ENCODE data around the gene TBR1.

Gene TBR1

GRCh38 chr2:161415987-161416707 is at the start of gene TBR1:
TBR1 (plus strand) TSS chr2:161416297; CDS start chr2:161416411, 114 bp downstream.
- H3K4me3 ChIP-seq (ENCODE audit: low read depth, low read length): peak within 1 kb of the TSS; percentile 75
- H3K27me3 ChIP-seq (ENCODE audit: insufficient read depth, low read length): peaks cover 63% of the 10 kb centered on the region
- no peak within 1 kb of the TSS for H3K27ac ChIP-seq (ENCODE audit: low read depth, low read length)
- H3K36me3 ChIP-seq (ENCODE audit: insufficient read depth, low read length): peaks cover 12% of the 10 kb centered on the region
- no peaks in the 10 kb centered on the region for H3K79me2 ChIP-seq (ENCODE audit: control insufficient read depth, insufficient read depth, low read length, unreplicated experiment)
- H2AFZ ChIP-seq (ENCODE audit: low read length, unreplicated experiment): no peak within 1 kb of the TSS
- H3K4me1 ChIP-seq (ENCODE audit: control insufficient read depth, insufficient read depth, low read length, unreplicated experiment): peaks cover 25% of the 10 kb centered on the region

GRCh38 chr2:161367675-161368074 is 48.4 kb upstream of the TBR1 start:
- no peaks in the 10 kb centered on the region for H3K27me3 ChIP-seq (ENCODE audit: insufficient read depth, low read length)
- H3K4me1 ChIP-seq (ENCODE audit: control insufficient read depth, insufficient read depth, low read length, unreplicated experiment): no peaks in the 10 kb centered on the region
- H3K4me3 ChIP-seq (ENCODE audit: low read depth, low read length): no peak overlapping the region
- H3K79me2 ChIP-seq (ENCODE audit: control insufficient read depth, insufficient read depth, low read length, unreplicated experiment): peaks cover 30% of the 10 kb centered on the region
- no peak overlapping the region for H2AFZ ChIP-seq (ENCODE audit: low read length, unreplicated experiment)
- H3K36me3 ChIP-seq (ENCODE audit: insufficient read depth, low read length): peaks cover 23% of the 10 kb centered on the region
- H3K27ac ChIP-seq (ENCODE audit: low read depth, low read length): no peak overlapping the region

GRCh38 chr2:161369311-161369710 is 46.8 kb upstream of the TBR1 start:
- Histone ChIP-seq H3K4me3 (ENCODE audit: low read depth, low read length) (no peak overlapping the region), H2AFZ (ENCODE audit: low read length, unreplicated experiment) (no peak overlapping the region), H3K36me3 (ENCODE audit: insufficient read depth, low read length) (peaks cover 18% of the 10 kb centered on the region), H3K79me2 (ENCODE audit: control insufficient read depth, insufficient read depth, low read length, unreplicated experiment) (peaks cover 14% of the 10 kb centered on the region), H3K4me1 (ENCODE audit: control insufficient read depth, insufficient read depth, low read length, unreplicated experiment) (no peaks in the 10 kb centered on the region), H3K27ac (ENCODE audit: low read depth, low read length) (no peak overlapping the region), H3K27me3 (ENCODE audit: insufficient read depth, low read length) (no peaks in the 10 kb centered on the region)

GRCh38 chr2:161370981-161371380 is 45.1 kb upstream of the TBR1 start:
- Histone ChIP-seq H3K4me1 (ENCODE audit: control insufficient read depth, insufficient read depth, low read length, unreplicated experiment) (no peaks in the 10 kb centered on the region), H3K36me3 (ENCODE audit: insufficient read depth, low read length) (peaks cover 18% of the 10 kb centered on the region), H3K79me2 (ENCODE audit: control insufficient read depth, insufficient read depth, low read length, unreplicated experiment) (peaks cover 5% of the 10 kb centered on the region)

GRCh38 chr2:161371869-161372268 is 44.2 kb upstream of the TBR1 start:
- H3K4me3 ChIP-seq (ENCODE audit: low read depth, low read length): no peak overlapping the region
- H3K36me3 ChIP-seq (ENCODE audit: insufficient read depth, low read length): peaks cover 18% of the 10 kb centered on the region
- no peaks in the 10 kb centered on the region for H3K4me1 ChIP-seq (ENCODE audit: control insufficient read depth, insufficient read depth, low read length, unreplicated experiment)
- no peak overlapping the region for H2AFZ ChIP-seq (ENCODE audit: low read length, unreplicated experiment)
- no peaks in the 10 kb centered on the region for H3K27me3 ChIP-seq (ENCODE audit: insufficient read depth, low read length)
- no peak overlapping the region for H3K27ac ChIP-seq (ENCODE audit: low read depth, low read length)
- no peaks in the 10 kb centered on the region for H3K79me2 ChIP-seq (ENCODE audit: control insufficient read depth, insufficient read depth, low read length, unreplicated experiment)

More at GRCh38 chr2:161370981-161371380, 45.1 kb upstream of the TBR1 start:
- Histone ChIP-seq H3K27me3 (ENCODE audit: insufficient read depth, low read length) (no peaks in the 10 kb centered on the region), H3K27ac (ENCODE audit: low read depth, low read length) (no peak overlapping the region), H3K4me3 (ENCODE audit: low read depth, low read length) (no peak overlapping the region), H2AFZ (ENCODE audit: low read length, unreplicated experiment) (no peak overlapping the region)

GRCh38 chr2:161373942-161374341 is 42.2 kb upstream of the TBR1 start:
- peaks cover 9% of the 10 kb centered on the region for H3K36me3 ChIP-seq (ENCODE audit: insufficient read depth, low read length)
- H3K79me2 ChIP-seq (ENCODE audit: control insufficient read depth, insufficient read depth, low read length, unreplicated experiment): no peaks in the 10 kb centered on the region
- H2AFZ ChIP-seq (ENCODE audit: low read length, unreplicated experiment): no peak overlapping the region
- no peak overlapping the region for H3K4me3 ChIP-seq (ENCODE audit: low read depth, low read length)
- H3K27ac ChIP-seq (ENCODE audit: low read depth, low read length): no peak overlapping the region
- H3K27me3 ChIP-seq (ENCODE audit: insufficient read depth, low read length): no peaks in the 10 kb centered on the region
- H3K4me1 ChIP-seq (ENCODE audit: control insufficient read depth, insufficient read depth, low read length, unreplicated experiment): no peaks in the 10 kb centered on the region

GRCh38 chr2:161374446-161374845 is 41.7 kb upstream of the TBR1 start:
- Histone ChIP-seq H3K4me3 (ENCODE audit: low read depth, low read length) (no peak overlapping the region), H3K79me2 (ENCODE audit: control insufficient read depth, insufficient read depth, low read length, unreplicated experiment) (no peaks in the 10 kb centered on the region), H3K27ac (ENCODE audit: low read depth, low read length) (no peak overlapping the region), H3K4me1 (ENCODE audit: control insufficient read depth, insufficient read depth, low read length, unreplicated experiment) (no peaks in the 10 kb centered on the region), H2AFZ (ENCODE audit: low read length, unreplicated experiment) (no peak overlapping the region), H3K36me3 (ENCODE audit: insufficient read depth, low read length) (peaks cover 8% of the 10 kb centered on the region), H3K27me3 (ENCODE audit: insufficient read depth, low read length) (no peaks in the 10 kb centered on the region)

GRCh38 chr2:161379740-161380139 is 36.4 kb upstream of the TBR1 start:
- Histone ChIP-seq H3K79me2 (ENCODE audit: control insufficient read depth, insufficient read depth, low read length, unreplicated experiment) (no peaks in the 10 kb centered on the region), H3K4me3 (ENCODE audit: low read depth, low read length) (no peak overlapping the region), H2AFZ (ENCODE audit: low read length, unreplicated experiment) (no peak overlapping the region), H3K4me1 (ENCODE audit: control insufficient read depth, insufficient read depth, low read length, unreplicated experiment) (no peaks in the 10 kb centered on the region), H3K27me3 (ENCODE audit: insufficient read depth, low read length) (no peaks in the 10 kb centered on the region), H3K36me3 (ENCODE audit: insufficient read depth, low read length) (peaks cover 3% of the 10 kb centered on the region), H3K27ac (ENCODE audit: low read depth, low read length) (no peak overlapping the region)

- Histone ChIP-seq H3K4me1 (ENCODE audit: control insufficient read depth, insufficient read depth, low read length, unreplicated experiment) (no peaks in the 10 kb centered on the region), H2AFZ (ENCODE audit: low read length, unreplicated experiment) (no peak overlapping the region), H3K4me3 (ENCODE audit: low read depth, low read length) (no peak overlapping the region), H3K36me3 (ENCODE audit: insufficient read depth, low read length) (peaks cover 6% of the 10 kb centered on the region), H3K27ac (ENCODE audit: low read depth, low read length) (no peak overlapping the region), H3K27me3 (ENCODE audit: insufficient read depth, low read length) (no peaks in the 10 kb centered on the region), H3K79me2 (ENCODE audit: control insufficient read depth, insufficient read depth, low read length, unreplicated experiment) (no peaks in the 10 kb centered on the region)
Measured at GRCh38 chr2:161381546-161381945, 34.6 kb upstream of the TBR1 start.

- H3K4me1 ChIP-seq (ENCODE audit: control insufficient read depth, insufficient read depth, low read length, unreplicated experiment): no peaks in the 10 kb centered on the region
- no peak overlapping the region for H2AFZ ChIP-seq (ENCODE audit: low read length, unreplicated experiment)
- no peak overlapping the region for H3K27ac ChIP-seq (ENCODE audit: low read depth, low read length)
- no peaks in the 10 kb centered on the region for H3K27me3 ChIP-seq (ENCODE audit: insufficient read depth, low read length)
- no peaks in the 10 kb centered on the region for H3K79me2 ChIP-seq (ENCODE audit: control insufficient read depth, insufficient read depth, low read length, unreplicated experiment)
- no peak overlapping the region for H3K4me3 ChIP-seq (ENCODE audit: low read depth, low read length)
- peaks cover 6% of the 10 kb centered on the region for H3K36me3 ChIP-seq (ENCODE audit: insufficient read depth, low read length)
Measured at GRCh38 chr2:161382747-161383146, 33.4 kb upstream of the TBR1 start.

- Histone ChIP-seq H2AFZ (ENCODE audit: low read length, unreplicated experiment) (no peak overlapping the region), H3K4me3 (ENCODE audit: low read depth, low read length) (no peak overlapping the region), H3K79me2 (ENCODE audit: control insufficient read depth, insufficient read depth, low read length, unreplicated experiment) (no peaks in the 10 kb centered on the region), H3K27ac (ENCODE audit: low read depth, low read length) (no peak overlapping the region), H3K4me1 (ENCODE audit: control insufficient read depth, insufficient read depth, low read length, unreplicated experiment) (no peaks in the 10 kb centered on the region), H3K27me3 (ENCODE audit: insufficient read depth, low read length) (no peaks in the 10 kb centered on the region), H3K36me3 (ENCODE audit: insufficient read depth, low read length) (peaks cover 6% of the 10 kb centered on the region)
Measured at GRCh38 chr2:161384864-161385263, 31.2 kb upstream of the TBR1 start.

Data from ACC112 (cell line).